ENCODE measurements around the gene SCFD2. TPM values are rescaled to one million over a fixed set of nuclear protein-coding genes. Genes with fewer than 3 reads are reported as not detected.

SCFD2 gene
- total and polyA plus RNA-seq, 8 donors, result 11.4 to 26.6 (median 13.7) TPM

GRCh38 chr4:53018471-53018870 is 347.4 kb downstream of the SCFD2 start:
- H3K9me3 ChIP-seq, result no peaks in the 10 kb centered on the region
- ATAC-seq, result no peak
- intact Hi-C loops (cut with DNase I), result loop anchor here in 1 of 2 donors (10.0 kb wide), 1 partner anchor 176 kb away; no protein-coding TSS in a partner anchor
- no peak overlapping the region for H3K4me3 ChIP-seq
- no peak overlapping the region for H3K27ac ChIP-seq
- TF ChIP-seq, protein P1, sequence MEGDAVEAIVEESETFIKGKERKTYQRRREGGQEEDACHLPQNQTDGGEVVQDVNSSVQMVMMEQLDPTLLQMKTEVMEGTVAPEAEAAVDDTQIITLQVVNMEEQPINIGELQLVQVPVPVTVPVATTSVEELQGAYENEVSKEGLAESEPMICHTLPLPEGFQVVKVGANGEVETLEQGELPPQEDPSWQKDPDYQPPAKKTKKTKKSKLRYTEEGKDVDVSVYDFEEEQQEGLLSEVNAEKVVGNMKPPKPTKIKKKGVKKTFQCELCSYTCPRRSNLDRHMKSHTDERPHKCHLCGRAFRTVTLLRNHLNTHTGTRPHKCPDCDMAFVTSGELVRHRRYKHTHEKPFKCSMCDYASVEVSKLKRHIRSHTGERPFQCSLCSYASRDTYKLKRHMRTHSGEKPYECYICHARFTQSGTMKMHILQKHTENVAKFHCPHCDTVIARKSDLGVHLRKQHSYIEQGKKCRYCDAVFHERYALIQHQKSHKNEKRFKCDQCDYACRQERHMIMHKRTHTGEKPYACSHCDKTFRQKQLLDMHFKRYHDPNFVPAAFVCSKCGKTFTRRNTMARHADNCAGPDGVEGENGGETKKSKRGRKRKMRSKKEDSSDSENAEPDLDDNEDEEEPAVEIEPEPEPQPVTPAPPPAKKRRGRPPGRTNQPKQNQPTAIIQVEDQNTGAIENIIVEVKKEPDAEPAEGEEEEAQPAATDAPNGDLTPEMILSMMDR (IDR thresholded peaks at IDR 0.05), result no peak
- no peaks in the 10 kb centered on the region for H3K27me3 ChIP-seq
- peaks cover 0 to 4% of the 10 kb centered on the region in 2 donors for H3K4me1 ChIP-seq
- DNase-seq, result no peak
- no peaks in the 10 kb centered on the region for H3K36me3 ChIP-seq

GRCh38 chr4:53016099-53016820 is 349.6 kb downstream of the SCFD2 start:
- H3K4me3 ChIP-seq, result no peak overlapping the region
- no peaks in the 10 kb centered on the region for H3K27me3 ChIP-seq
- no peak for ATAC-seq
- H3K4me1 ChIP-seq, result peaks cover 4 to 12% of the 10 kb centered on the region in 2 donors
- no peaks in the 10 kb centered on the region for H3K36me3 ChIP-seq
- TF ChIP-seq, protein P1 (IDR thresholded peaks at IDR 0.05), result no peak
- DNase-seq, result no peak
- intact Hi-C loops (cut with DNase I), result loop anchor here in 1 of 2 donors (10.0 kb wide), 1 partner anchor 179 kb away; no protein-coding TSS in a partner anchor
- H3K27ac ChIP-seq, result no peak overlapping the region
- no peaks in the 10 kb centered on the region for H3K9me3 ChIP-seq

DNA sequence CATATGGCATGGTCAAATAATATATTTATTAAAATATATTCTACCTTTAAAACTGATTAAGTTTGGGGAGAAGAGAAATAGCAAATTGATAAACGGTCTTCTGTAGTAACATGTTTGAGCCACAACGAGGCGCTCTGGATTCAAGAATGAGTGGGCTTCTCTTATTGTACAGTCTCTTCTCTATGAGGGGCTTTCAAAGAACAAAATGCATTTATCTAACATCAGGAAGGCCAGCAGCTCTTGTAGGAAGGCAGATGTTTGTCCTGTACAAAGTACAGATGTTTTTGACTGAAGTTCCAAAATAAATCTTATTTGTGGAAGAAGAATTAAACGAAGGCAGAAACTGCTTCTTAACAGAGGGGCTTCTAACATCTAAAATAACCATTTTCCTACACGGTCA is 350.2 kb downstream of the SCFD2 start:
- no peak overlapping the region for H3K27ac ChIP-seq
- peak; percentile 55 for ATAC-seq
- TF ChIP-seq, protein P1 (IDR thresholded peaks at IDR 0.05), result peak; percentile 29 to 41
- peak in 2 of 4 donors; percentile 65 to 77 for DNase-seq
- no peaks in the 10 kb centered on the region for H3K9me3 ChIP-seq
- peaks cover 4 to 18% of the 10 kb centered on the region in 2 donors for H3K4me1 ChIP-seq
- H3K27me3 ChIP-seq, result no peaks in the 10 kb centered on the region
- H3K36me3 ChIP-seq, result no peaks in the 10 kb centered on the region
- no peak overlapping the region for H3K4me3 ChIP-seq
- intact Hi-C loops (cut with DNase I), result loop anchor here in 1 of 2 donors (10.0 kb wide), 1 partner anchor 179 kb away; no protein-coding TSS in a partner anchor

GRCh38 chr4:53014881-53015280 is 351.0 kb downstream of the SCFD2 start:
- ATAC-seq, result no peak
- H3K4me3 ChIP-seq, result no peak overlapping the region
- peaks cover 2 to 18% of the 10 kb centered on the region in 2 donors for H3K4me1 ChIP-seq
- H3K36me3 ChIP-seq, result no peaks in the 10 kb centered on the region
- TF ChIP-seq, protein P1 (IDR thresholded peaks at IDR 0.05), result no peak
- intact Hi-C loops (cut with DNase I), result loop anchor here in 1 of 2 donors (10.0 kb wide), 1 partner anchor 180 kb away; no protein-coding TSS in a partner anchor
- H3K27me3 ChIP-seq, result no peaks in the 10 kb centered on the region
- no peaks in the 10 kb centered on the region for H3K9me3 ChIP-seq
- no peak for DNase-seq
- no peak overlapping the region for H3K27ac ChIP-seq

Data from left lung (tissue), 10 donors.